WERI-Rb-1 (cell line): ENCODE results near the gene TNNC1.

Source experiments
- DNase-seq: peaks from one replicate; pipeline ENCODE4 v3.0.0-alpha.2; 2020
- H3K27ac ChIP-seq: fragments of 250-450 bp; sonication (Bioruptor Pico); 2 replicates; pipeline ENCODE4 v1.5.1; 2020; ENCODE audit warnings: mild to moderate bottlenecking, moderate library complexity
- H3K27me3 ChIP-seq: fragments of 250-450 bp; sonication (Bioruptor Pico); 2 replicates; pipeline ENCODE4 v1.5.1; 2021; ENCODE audit warnings: mild to moderate bottlenecking, low read depth, moderate library complexity; ENCODE audit not compliant: insufficient read depth, severe bottlenecking
- H3K36me3 ChIP-seq: fragments of 250-450 bp; sonication (Bioruptor Pico); 2 replicates; pipeline ENCODE4 v1.5.1; 2020; ENCODE audit warnings: mild to moderate bottlenecking, moderate library complexity
- H3K4me3 ChIP-seq: 2 replicates; pipeline ENCODE4 v1.5.1; 2011; ENCODE audit warnings: low read depth, mild to moderate bottlenecking, control low read depth, low read length
- H3K9me3 ChIP-seq: fragments of 250-450 bp; sonication (Bioruptor Pico); 2 replicates; pipeline ENCODE4 v1.5.1; 2021; ENCODE audit warnings: mild to moderate bottlenecking, moderate library complexity; ENCODE audit not compliant: severe bottlenecking
- CTCF ChIP-seq: IDR thresholded peaks from 2 replicates; pipeline ENCODE4 v1.5.1; 2011; ENCODE audit warnings: low read depth, mild to moderate bottlenecking, control low read depth, inconsistent platforms, low read length

TNNC1 gene

GRCh38 chr3:52480768-52481715, 27.2 kb upstream of the TNNC1 start:
- Histone ChIP-seq H3K9me3 (no peaks in the 10 kb centered on the region), H3K36me3 (peaks cover 96% of the 10 kb centered on the region), H3K4me3 (no peak overlapping the region), H3K27ac (no peak overlapping the region), H3K27me3 (no peaks in the 10 kb centered on the region)
- TF ChIP-seq CTCF = no peak
- DNase-seq = no peak

GRCh38 chr3:52479877-52480575, 26.2 kb upstream of the TNNC1 start:
- H3K27ac ChIP-seq = no peak overlapping the region
- peaks cover 96% of the 10 kb centered on the region for H3K36me3 ChIP-seq

GRCh38 chr3:52479037-52479876, 25.4 kb upstream of the TNNC1 start:
- Histone ChIP-seq H3K36me3 (peaks cover 98% of the 10 kb centered on the region), H3K27me3 (no peaks in the 10 kb centered on the region), H3K4me3 (no peak overlapping the region), H3K27ac (no peak overlapping the region), H3K9me3 (no peaks in the 10 kb centered on the region)
- DNase-seq = no peak
- no peak for TF ChIP-seq CTCF

More at GRCh38 chr3:52479877-52480575, 26.2 kb upstream of the TNNC1 start:
- H3K27me3 ChIP-seq = no peaks in the 10 kb centered on the region
- no peak for DNase-seq
- no peak overlapping the region for H3K4me3 ChIP-seq
- H3K9me3 ChIP-seq = no peaks in the 10 kb centered on the region
- no peak for TF ChIP-seq CTCF

GRCh38 chr3:52477796-52478095, 23.9 kb upstream of the TNNC1 start:
- Histone ChIP-seq H3K36me3 (peaks cover 100% of the 10 kb centered on the region), H3K9me3 (no peaks in the 10 kb centered on the region), H3K4me3 (no peak overlapping the region), H3K27ac (no peak overlapping the region), H3K27me3 (no peaks in the 10 kb centered on the region)
- TF ChIP-seq CTCF = no peak
- DNase-seq = no peak

GRCh38 chr3:52477076-52477795, 23.4 kb upstream of the TNNC1 start:
- H3K4me3 ChIP-seq = no peak overlapping the region

More at GRCh38 chr3:52477076-52477795, 23.4 kb upstream of the TNNC1 start:
- TF ChIP-seq CTCF = no peak
- Histone ChIP-seq H3K27ac (no peak overlapping the region), H3K9me3 (no peaks in the 10 kb centered on the region), H3K27me3 (no peaks in the 10 kb centered on the region), H3K36me3 (peaks cover 100% of the 10 kb centered on the region)
- DNase-seq = no peak
